Stimulated activated CD8-positive, alpha-beta memory T cell treated with anti-CD3 and anti-CD28 coated beads, Interleukin-15, amount 100 ng/mL, for 4 hours (primary cell): ENCODE data around the gene LMNB1.
"Not testable (repeated sequence)": the region's sequence is repeated elsewhere in the genome, so short reads cannot be mapped to it uniquely, and the experiment has no call there.

Source experiments
- DNase-seq, 2 donors: peaks; one replicate each; pipeline ENCODE4 v3.0.0-alpha.2; 2020; ENCODE audit warnings: low read depth in 2 of 2

The LMNB1 gene

GRCh38 chr5:126776499-126777256 is at the start of gene LMNB1:
Gene LMNB1, plus strand, starts transcription at chr5:126777136. Its CDS starts 373 bp downstream, at chr5:126777509.
- DNase-seq = peak; percentile 85 to 93

GRCh38 chr5:126732716-126733115 is 44.2 kb upstream of the LMNB1 start:
- DNase-seq = no peak

GRCh38 chr5:126734573-126734972 is 42.4 kb upstream of the LMNB1 start:
- DNase-seq = not testable (repeated sequence)

- DNase-seq = no peak
Measured at GRCh38 chr5:126736141-126736540, 40.8 kb upstream of the LMNB1 start.

- no peak for DNase-seq
Measured at GRCh38 chr5:126741361-126741760, 35.6 kb upstream of the LMNB1 start.

- no peak for DNase-seq
Measured at GRCh38 chr5:126742425-126742824, 34.5 kb upstream of the LMNB1 start.

GRCh38 chr5:126744836-126745235 is 32.1 kb upstream of the LMNB1 start:
- DNase-seq = no peak

GRCh38 chr5:126745259-126745992 is 31.5 kb upstream of the LMNB1 start:
- DNase-seq = no peak

GRCh38 chr5:126746290-126746689 is 30.6 kb upstream of the LMNB1 start:
- DNase-seq = no peak

- DNase-seq = no peak
Measured at GRCh38 chr5:126752081-126752785, 24.7 kb upstream of the LMNB1 start.

- no peak for DNase-seq
Measured at GRCh38 chr5:126753227-126753626, 23.7 kb upstream of the LMNB1 start.

- no peak for DNase-seq
Measured at GRCh38 chr5:126754609-126755008, 22.3 kb upstream of the LMNB1 start.

GRCh38 chr5:126755593-126755992 is 21.3 kb upstream of the LMNB1 start:
- DNase-seq = no peak

- DNase-seq = no peak
Measured at GRCh38 chr5:126757713-126758357, 19.1 kb upstream of the LMNB1 start.

- DNase-seq = no peak
Measured at GRCh38 chr5:126763371-126763770, 13.6 kb upstream of the LMNB1 start.

- DNase-seq = no peak
Measured at GRCh38 chr5:126769703-126770102, 7.2 kb upstream of the LMNB1 start.

GRCh38 chr5:126773536-126773935 is 3.4 kb upstream of the LMNB1 start:
- not testable (repeated sequence) for DNase-seq

GRCh38 chr5:126774595-126774994 is 2.3 kb upstream of the LMNB1 start:
- DNase-seq = not testable (repeated sequence)

GRCh38 chr5:126777257-126777974 is 480 bp downstream of the LMNB1 start:
- DNase-seq = peak in 1 of 2 donors; percentile 39

GRCh38 chr5:126777975-126778674 is 1.2 kb downstream of the LMNB1 start:
- DNase-seq = peak; percentile 78 to 84
